HCT116 (cell line): ENCODE measurements around the gene BEND7.

Source experiments
- CBX3 ChIP-seq: IDR thresholded peaks from 2 replicates; pipeline ENCODE4 v1.6.1; 2012; ENCODE audit warnings: low read depth
- EGR1 ChIP-seq: IDR thresholded peaks from 2 replicates; pipeline ENCODE4 v1.6.1; 2012; ENCODE audit warnings: low read depth
- RAD21 ChIP-seq: IDR thresholded peaks from 2 replicates; pipeline ENCODE4 v1.6.1; 2012; ENCODE audit warnings: low read depth, mild to moderate bottlenecking

DNA sequence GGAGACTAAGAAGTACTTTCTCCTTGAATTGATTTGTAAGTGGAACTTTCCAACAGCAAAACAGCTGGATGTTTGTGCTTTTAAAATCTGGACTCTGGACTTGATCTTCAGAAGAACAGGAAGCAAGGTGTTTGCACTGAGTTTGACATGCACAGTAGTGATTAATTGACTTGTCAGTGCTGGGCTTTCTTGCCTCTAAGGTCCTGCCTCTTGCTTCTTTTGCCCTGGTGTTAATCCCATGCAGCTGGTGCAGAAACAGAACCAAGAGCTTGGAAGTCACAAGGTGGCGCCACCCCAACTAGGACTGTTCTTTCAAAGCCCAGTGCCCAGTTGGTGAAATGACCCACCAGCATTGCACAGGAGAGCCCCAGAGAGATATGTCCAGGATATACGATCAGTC lies 114.0 kb downstream of the BEND7 start:
- TF ChIP-seq RAD21 = peak; percentile 49
- TF ChIP-seq CBX3 = no peak
- no peak for TF ChIP-seq EGR1
